DND-41 (cell line): Measurements from ENCODE around the gene TBC1D22A.

Experiments
- ATAC-seq: fragments of 200-7000 bp; cut with Tn5 transposase; 3 replicates; pipeline ENCODE4 v1.9.1; 2021; ENCODE audit warnings: low read depth; ENCODE audit not compliant: insufficient read depth
- DNase-seq: peaks from one replicate; pipeline ENCODE4 v3.0.0-alpha.2; 2020
- H2AFZ ChIP-seq: 2 replicates; pipeline ENCODE4 v1.6.0; 2012; ENCODE audit warnings: low read depth, low read length
- H3K27ac ChIP-seq: 2 replicates; pipeline ENCODE4 v1.5.1; 2012; ENCODE audit warnings: low read length, inconsistent platforms
- H3K27me3 ChIP-seq: fragments of 200-600 bp; sonication (generic); 2 replicates; pipeline ENCODE4 v1.6.0; 2012; ENCODE audit warnings: low read length, mild to moderate bottlenecking, inconsistent platforms; ENCODE audit not compliant: insufficient read depth, poor library complexity
- H3K36me3 ChIP-seq: 2 replicates; pipeline ENCODE4 v1.5.1; 2012; ENCODE audit warnings: low read length, inconsistent platforms; ENCODE audit not compliant: insufficient read depth
- H3K4me1 ChIP-seq: 2 replicates; pipeline ENCODE4 v1.5.1; 2012; ENCODE audit warnings: mild to moderate bottlenecking, low read length; ENCODE audit not compliant: insufficient read depth
- H3K4me2 ChIP-seq: 2 replicates; pipeline ENCODE4 v1.6.0; 2012; ENCODE audit warnings: mild to moderate bottlenecking, moderate library complexity, low read length, inconsistent platforms; ENCODE audit not compliant: insufficient read depth
- H3K4me3 ChIP-seq, 2 experiments: fragments of 200-600 bp in 1 of 2; shearing (Covaris generic) in 1 of 2; 2 replicates each; pipeline ENCODE4 v1.5.1; 2012 to 2016; ENCODE audit warnings: inconsistent platforms in 2 of 2, low read length in 2 of 2, mild to moderate bottlenecking in 2 of 2, low read depth in 1 of 2, moderate library complexity in 1 of 2
- H3K79me2 ChIP-seq: 2 replicates; pipeline ENCODE4 v1.6.0; 2012; ENCODE audit warnings: low read length, inconsistent platforms; ENCODE audit not compliant: insufficient read depth
- H3K9ac ChIP-seq: 2 replicates; pipeline ENCODE4 v1.6.0; 2012; ENCODE audit warnings: low read depth, mild to moderate bottlenecking, inconsistent platforms, low read length, moderate library complexity
- H3K9me3 ChIP-seq: 2 replicates; pipeline ENCODE4 v1.5.1; 2012; ENCODE audit warnings: low read length, moderate library complexity, mild to moderate bottlenecking, inconsistent platforms; ENCODE audit not compliant: insufficient read depth, severe bottlenecking
- H4K20me1 ChIP-seq: 2 replicates; pipeline ENCODE4 v1.6.0; 2012; ENCODE audit warnings: low read length; ENCODE audit not compliant: insufficient read depth
- CTCF ChIP-seq: IDR thresholded peaks from 2 replicates; pipeline ENCODE4 v1.5.1; 2012; ENCODE audit warnings: borderline replicate concordance, low read length, moderate library complexity, mild to moderate bottlenecking; ENCODE audit not compliant: poor library complexity, severe bottlenecking; ENCODE audit errors: extremely low read depth
- EZH2 ChIP-seq: IDR thresholded peaks from 3 replicates; pipeline ENCODE4 v1.6.1; 2012; ENCODE audit warnings: borderline replicate concordance, low read depth, mild to moderate bottlenecking, moderate library complexity, low read length, inconsistent platforms; ENCODE audit not compliant: severe bottlenecking

Gene TBC1D22A

GRCh38 chr22:46893281-46894020 lies 131.0 kb downstream of the TBC1D22A start:
- Histone ChIP-seq H3K4me2 (no peak overlapping the region), H4K20me1 (peaks cover 9% of the 10 kb centered on the region; the same call in 1 of the 2 replicates), H3K9me3 (no peaks in the 10 kb centered on the region), H3K36me3 (peaks cover 54% of the 10 kb centered on the region), H3K79me2 (peaks cover 4% of the 10 kb centered on the region; the same call in 1 of the 2 replicates), H3K9ac (no peak overlapping the region), H2AFZ (no peak overlapping the region), H3K4me3 (no peak overlapping the region), H3K4me1 (no peaks in the 10 kb centered on the region), H3K27ac (no peak overlapping the region), H3K27me3 (no peaks in the 10 kb centered on the region)
- ATAC-seq (no peak), DNase-seq (no peak)
- no peak for TF ChIP-seq EZH2
- no peak for TF ChIP-seq CTCF

GRCh38 chr22:46894081-46894671 lies 131.7 kb downstream of the TBC1D22A start:
- H3K27ac ChIP-seq: no peak overlapping the region
- TF ChIP-seq EZH2 (no peak), CTCF (no peak)
- H3K4me2 ChIP-seq: no peak overlapping the region
- no peak for DNase-seq
- H3K27me3 ChIP-seq: no peaks in the 10 kb centered on the region
- peaks cover 4% of the 10 kb centered on the region; the same call in 1 of the 2 replicates for H3K79me2 ChIP-seq
- no peaks in the 10 kb centered on the region for H3K9me3 ChIP-seq
- peaks cover 50% of the 10 kb centered on the region for H3K36me3 ChIP-seq
- H3K4me1 ChIP-seq: no peaks in the 10 kb centered on the region
- H3K9ac ChIP-seq: no peak overlapping the region
- H2AFZ ChIP-seq: no peak overlapping the region
- no peak for ATAC-seq
- H3K4me3 ChIP-seq: no peak overlapping the region
- peaks cover 9% of the 10 kb centered on the region; the same call in 1 of the 2 replicates for H4K20me1 ChIP-seq

- H3K4me1 ChIP-seq: no peaks in the 10 kb centered on the region
- ATAC-seq (no peak), DNase-seq (no peak)
- H4K20me1 ChIP-seq: peaks cover 6% of the 10 kb centered on the region; the same call in 1 of the 2 replicates
- H3K36me3 ChIP-seq: peaks cover 45% of the 10 kb centered on the region
- no peaks in the 10 kb centered on the region for H3K79me2 ChIP-seq
- no peak overlapping the region for H2AFZ ChIP-seq
- no peak for TF ChIP-seq CTCF
- no peak for TF ChIP-seq EZH2
- H3K27me3 ChIP-seq: no peaks in the 10 kb centered on the region
- no peak overlapping the region for H3K4me2 ChIP-seq
- H3K9ac ChIP-seq: no peak overlapping the region
- H3K4me3 ChIP-seq: no peak overlapping the region
- no peaks in the 10 kb centered on the region for H3K9me3 ChIP-seq
- H3K27ac ChIP-seq: no peak overlapping the region
These were observed 132.6 kb downstream of the TBC1D22A start for GRCh38 chr22:46894851-46895640.
